ENCODE measurements around the gene UAP1L1. TPM values are rescaled to one million over a fixed set of nuclear protein-coding genes. Genes with fewer than 3 reads are reported as not detected.

The UAP1L1 gene
- total RNA-seq, 2 donors from 2014 or later, result 2.6 to 4.5 TPM

DNA sequence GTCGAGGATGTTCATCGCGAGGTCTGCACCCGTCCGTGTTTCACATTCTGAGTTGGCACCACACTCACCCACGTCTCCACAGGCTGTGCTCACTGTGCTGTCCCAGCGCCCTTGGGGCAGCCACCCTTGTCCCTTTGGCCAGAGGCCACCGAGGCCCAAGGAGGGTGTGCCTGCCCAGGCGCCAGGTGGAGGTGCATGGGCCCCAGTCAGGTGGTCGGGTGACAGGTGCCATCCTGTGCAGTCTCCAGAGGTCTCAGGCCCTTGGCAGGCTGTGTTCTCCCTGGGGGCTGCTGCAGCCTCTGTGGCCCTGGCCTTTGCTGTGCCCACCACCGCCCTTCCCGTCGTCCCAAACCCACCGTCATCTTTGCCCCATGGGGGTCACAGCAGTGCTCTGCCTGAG lies 21.9 kb downstream of the UAP1L1 start:
- Histone ChIP-seq H3K27me3 (ENCODE audit: control insufficient read depth, insufficient read depth, low read length, poor library complexity, severe bottlenecking) (no peaks in the 10 kb centered on the region), H3K4me3 (ENCODE audit: low read length) (no peak overlapping the region), H3K4me1 (ENCODE audit: control insufficient read depth, insufficient read depth, low read length) (no peaks in the 10 kb centered on the region), H3K36me3 (ENCODE audit: control insufficient read depth, insufficient read depth, low read length) (peaks cover 70% of the 10 kb centered on the region), H3K9ac (ENCODE audit: extremely low read depth, low read length, poor library complexity, severe bottlenecking) (no peak overlapping the region), H3K27ac (ENCODE audit: low read depth, low read length) (no peak overlapping the region), H3K9me3 (ENCODE audit: control insufficient read depth, low read length) (peaks cover 20% of the 10 kb centered on the region)
- Mint-ChIP-seq H3K9me3 (peaks cover 3% of the 10 kb centered on the region), H3K4me1 (no peaks in the 10 kb centered on the region), H3K27ac (no peak overlapping the region), H3K4me3 (no peak overlapping the region), H3K36me3 (ENCODE audit: low read depth) (peaks cover 25% of the 10 kb centered on the region), H3K27me3 (ENCODE audit: insufficient read depth) (no peaks in the 10 kb centered on the region)
- TF ChIP-seq, protein P1, sequence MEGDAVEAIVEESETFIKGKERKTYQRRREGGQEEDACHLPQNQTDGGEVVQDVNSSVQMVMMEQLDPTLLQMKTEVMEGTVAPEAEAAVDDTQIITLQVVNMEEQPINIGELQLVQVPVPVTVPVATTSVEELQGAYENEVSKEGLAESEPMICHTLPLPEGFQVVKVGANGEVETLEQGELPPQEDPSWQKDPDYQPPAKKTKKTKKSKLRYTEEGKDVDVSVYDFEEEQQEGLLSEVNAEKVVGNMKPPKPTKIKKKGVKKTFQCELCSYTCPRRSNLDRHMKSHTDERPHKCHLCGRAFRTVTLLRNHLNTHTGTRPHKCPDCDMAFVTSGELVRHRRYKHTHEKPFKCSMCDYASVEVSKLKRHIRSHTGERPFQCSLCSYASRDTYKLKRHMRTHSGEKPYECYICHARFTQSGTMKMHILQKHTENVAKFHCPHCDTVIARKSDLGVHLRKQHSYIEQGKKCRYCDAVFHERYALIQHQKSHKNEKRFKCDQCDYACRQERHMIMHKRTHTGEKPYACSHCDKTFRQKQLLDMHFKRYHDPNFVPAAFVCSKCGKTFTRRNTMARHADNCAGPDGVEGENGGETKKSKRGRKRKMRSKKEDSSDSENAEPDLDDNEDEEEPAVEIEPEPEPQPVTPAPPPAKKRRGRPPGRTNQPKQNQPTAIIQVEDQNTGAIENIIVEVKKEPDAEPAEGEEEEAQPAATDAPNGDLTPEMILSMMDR (conservative IDR thresholded peaks at IDR 0.05), result no peak
- DNase-seq, result no peak
- WGBS, 2 experiments (ENCODE audit: insufficient coverage in 1 of 2, insufficient read length in 1 of 2), result 94 to 95% methylated on average over 14 of the region's 14 CpGs

DNA sequence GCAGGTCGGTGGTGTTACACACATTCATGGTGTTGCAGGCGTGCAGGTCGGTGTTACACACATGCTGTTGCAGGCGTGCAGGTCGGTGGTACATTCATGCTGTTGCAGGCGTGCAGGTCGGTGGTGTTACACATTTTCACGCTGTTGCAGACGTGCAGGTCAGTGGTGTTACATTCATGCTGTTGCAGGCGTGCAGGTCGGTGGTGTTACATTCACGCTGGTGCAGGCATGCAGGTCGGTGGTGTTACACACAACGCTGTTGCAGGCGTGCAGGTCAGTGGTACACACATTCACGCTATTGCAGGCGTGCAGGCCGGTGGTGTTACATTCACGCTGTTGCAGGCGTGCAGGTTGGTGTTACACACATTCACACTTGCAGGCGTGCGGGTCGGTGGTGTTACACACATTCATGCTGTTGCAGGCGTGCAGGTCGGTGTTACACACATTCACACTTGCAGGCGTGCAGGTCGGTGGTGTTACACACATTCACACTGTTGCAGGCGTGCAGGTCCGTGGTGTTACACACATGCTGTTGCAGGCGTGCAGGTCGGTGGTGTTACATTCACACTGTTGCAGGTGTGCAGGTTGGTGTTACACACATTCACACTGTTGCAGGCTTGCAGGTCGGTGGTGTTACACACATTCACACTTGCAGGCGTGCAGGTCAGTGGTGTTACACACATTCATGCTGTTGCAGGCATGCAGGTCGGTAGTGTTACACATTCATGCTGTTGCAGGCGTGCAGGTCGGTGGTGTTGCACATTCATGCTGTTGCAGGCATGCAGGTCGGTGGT lies 26.1 kb downstream of the UAP1L1 start:
- H3K36me3 Mint-ChIP-seq (ENCODE audit: low read depth), result peaks cover 13% of the 10 kb centered on the region
- Histone ChIP-seq H3K4me1 (ENCODE audit: control insufficient read depth, insufficient read depth, low read length) (no peaks in the 10 kb centered on the region), H3K36me3 (ENCODE audit: control insufficient read depth, insufficient read depth, low read length) (peaks cover 48% of the 10 kb centered on the region), H3K27me3 (ENCODE audit: control insufficient read depth, insufficient read depth, low read length, poor library complexity, severe bottlenecking) (no peaks in the 10 kb centered on the region), H3K4me3 (ENCODE audit: low read length) (no peak overlapping the region), H3K9me3 (ENCODE audit: control insufficient read depth, low read length) (peaks cover 20% of the 10 kb centered on the region), H3K27ac (ENCODE audit: low read depth, low read length) (no peak overlapping the region), H3K9ac (ENCODE audit: extremely low read depth, low read length, poor library complexity, severe bottlenecking) (no peak overlapping the region)
- H3K9me3 Mint-ChIP-seq, result peaks cover 3% of the 10 kb centered on the region
- no peak for DNase-seq
- H3K4me3 Mint-ChIP-seq, result no peak overlapping the region
- no peaks in the 10 kb centered on the region for H3K27me3 Mint-ChIP-seq (ENCODE audit: insufficient read depth)
- 91 to 94% methylated on average over 35 to 37 of the region's 37 CpGs for WGBS, 2 experiments (ENCODE audit: insufficient coverage in 1 of 2, insufficient read length in 1 of 2)
- no peak overlapping the region for H3K27ac Mint-ChIP-seq
- TF ChIP-seq, protein P1 (conservative IDR thresholded peaks at IDR 0.05), result no peak
- H3K4me1 Mint-ChIP-seq, result no peaks in the 10 kb centered on the region

DNA sequence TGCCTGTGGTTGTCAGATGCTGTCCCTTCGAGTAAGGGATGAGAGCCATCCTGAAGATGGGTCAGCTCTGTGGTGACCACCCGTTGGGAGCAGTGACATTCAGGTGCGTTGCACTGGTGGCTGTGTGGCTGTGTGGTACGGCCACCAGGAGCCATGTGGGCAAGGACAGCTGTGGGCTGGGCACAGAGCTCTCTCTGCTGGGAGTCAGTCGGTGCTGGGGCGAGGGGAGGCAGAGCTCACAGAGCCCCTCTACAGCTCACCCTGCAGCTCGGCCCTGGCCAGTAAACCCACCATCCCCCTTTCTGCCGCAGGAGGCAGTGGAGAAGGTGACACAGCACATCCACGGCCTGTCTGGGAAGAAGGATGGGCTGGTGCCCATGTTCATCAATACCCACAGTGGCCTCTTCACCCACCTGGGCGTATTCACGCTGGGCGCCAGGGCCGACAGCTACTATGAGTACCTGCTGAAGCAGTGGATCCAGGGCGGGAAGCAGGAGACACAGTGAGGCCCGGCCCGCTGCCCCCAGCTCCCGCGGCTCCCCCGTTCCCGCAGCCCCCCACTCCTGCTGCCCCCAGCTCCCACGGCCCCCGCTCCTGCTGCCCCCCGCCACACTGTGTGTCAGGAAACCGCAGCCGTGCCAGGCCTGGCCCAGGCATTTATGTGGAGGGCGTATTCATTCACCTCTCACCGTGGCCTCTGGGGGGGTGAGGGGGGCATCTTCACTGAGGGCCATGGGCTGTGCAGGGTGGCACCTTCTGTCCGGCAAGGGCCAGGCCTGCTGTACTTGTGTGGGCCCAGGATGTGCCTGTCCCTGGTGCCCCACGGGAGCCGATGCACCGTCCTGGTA lies 28.7 kb downstream of the UAP1L1 start:
- Histone ChIP-seq H3K4me1 (ENCODE audit: control insufficient read depth, insufficient read depth, low read length) (no peaks in the 10 kb centered on the region), H3K27me3 (ENCODE audit: control insufficient read depth, insufficient read depth, low read length, poor library complexity, severe bottlenecking) (no peaks in the 10 kb centered on the region), H3K9ac (ENCODE audit: extremely low read depth, low read length, poor library complexity, severe bottlenecking) (no peak overlapping the region), H3K27ac (ENCODE audit: low read depth, low read length) (no peak overlapping the region), H3K36me3 (ENCODE audit: control insufficient read depth, insufficient read depth, low read length) (peaks cover 31% of the 10 kb centered on the region), H3K9me3 (ENCODE audit: control insufficient read depth, low read length) (peaks cover 20% of the 10 kb centered on the region), H3K4me3 (ENCODE audit: low read length) (no peak overlapping the region)
- no peaks in the 10 kb centered on the region for H3K27me3 Mint-ChIP-seq (ENCODE audit: insufficient read depth)
- TF ChIP-seq, protein P1 (conservative IDR thresholded peaks at IDR 0.05), result no peak
- no peak for DNase-seq
- no peaks in the 10 kb centered on the region for H3K4me1 Mint-ChIP-seq
- H3K36me3 Mint-ChIP-seq (ENCODE audit: low read depth), result peaks cover 11% of the 10 kb centered on the region
- no peak overlapping the region for H3K27ac Mint-ChIP-seq
- H3K9me3 Mint-ChIP-seq, result peaks cover 3% of the 10 kb centered on the region
- WGBS, 2 experiments (ENCODE audit: insufficient coverage in 1 of 2, insufficient read length in 1 of 2), result 95 to 97% methylated on average over 12 to 31 of the region's 31 CpGs
- H3K4me3 Mint-ChIP-seq, result no peak overlapping the region
